T-helper 9 cell (primary cell): Measurements from ENCODE around the gene ITGB4.

Experiments
- DNase-seq: peaks from one replicate; pipeline ENCODE4 v3.0.0-alpha.2; 2020

ITGB4 gene

DNA sequence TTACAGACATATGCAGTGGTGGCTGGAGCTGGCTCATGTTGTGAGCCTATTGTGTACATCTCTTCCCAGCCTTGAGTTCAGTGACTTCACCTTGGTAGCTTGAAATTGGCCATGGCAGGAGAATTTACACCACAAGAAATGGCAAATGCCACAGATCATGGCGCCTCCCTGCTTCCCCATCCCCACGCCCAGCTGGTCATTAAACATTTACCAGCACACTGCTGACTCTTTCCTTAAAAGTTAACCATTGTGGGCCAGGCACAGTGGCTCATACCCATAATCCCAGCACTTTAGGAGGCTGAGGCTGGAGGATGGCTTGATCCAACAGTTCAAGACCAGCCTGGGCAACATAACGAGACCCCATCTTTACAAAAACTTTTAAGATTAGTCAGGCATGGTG is 22.6 kb upstream of the ITGB4 start:
- no peak for DNase-seq

DNA sequence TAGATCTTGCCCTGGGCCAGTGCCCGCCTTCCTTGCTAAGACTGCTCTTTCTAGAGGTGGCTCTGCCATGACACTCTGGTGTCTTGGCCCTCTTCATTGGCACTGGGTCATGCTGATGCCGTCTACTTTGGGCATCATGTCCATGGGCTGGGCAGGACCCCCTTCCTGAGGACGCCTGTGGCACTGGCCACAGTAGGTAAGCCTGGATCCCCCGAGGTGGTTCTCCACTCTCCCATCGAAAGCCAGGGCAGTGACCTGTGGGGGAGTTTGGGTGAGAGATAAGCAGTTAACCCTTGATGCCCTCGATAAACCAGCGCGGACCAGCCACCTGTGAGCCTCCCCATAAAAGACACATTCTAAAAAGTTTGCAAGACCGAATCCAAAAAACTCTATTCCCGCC is 20.0 kb upstream of the ITGB4 start:
- DNase-seq: no peak

DNA sequence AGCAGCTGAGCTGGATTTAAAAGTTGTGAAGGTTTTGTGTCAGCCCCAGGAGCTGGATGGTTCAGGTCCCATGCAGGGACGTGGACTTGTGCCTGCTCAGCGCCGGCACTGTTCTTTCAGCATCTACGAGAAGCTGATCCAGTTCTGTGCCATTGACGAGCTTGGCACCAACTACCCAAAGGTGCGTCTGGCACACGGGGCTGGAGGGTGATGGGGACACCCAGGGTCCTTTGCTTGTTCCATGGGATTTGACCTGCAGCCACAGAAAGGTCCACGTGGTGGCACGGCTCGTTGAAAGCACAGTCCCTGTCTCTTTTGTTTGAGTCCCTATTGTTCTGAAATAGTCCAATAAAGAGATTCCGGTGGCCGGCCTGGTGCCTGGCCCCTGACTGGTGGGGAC is 18.1 kb upstream of the ITGB4 start:
- DNase-seq: no peak

GRCh38 chr17:75703591-75703990 is 17.7 kb upstream of the ITGB4 start:
- no peak for DNase-seq

DNA sequence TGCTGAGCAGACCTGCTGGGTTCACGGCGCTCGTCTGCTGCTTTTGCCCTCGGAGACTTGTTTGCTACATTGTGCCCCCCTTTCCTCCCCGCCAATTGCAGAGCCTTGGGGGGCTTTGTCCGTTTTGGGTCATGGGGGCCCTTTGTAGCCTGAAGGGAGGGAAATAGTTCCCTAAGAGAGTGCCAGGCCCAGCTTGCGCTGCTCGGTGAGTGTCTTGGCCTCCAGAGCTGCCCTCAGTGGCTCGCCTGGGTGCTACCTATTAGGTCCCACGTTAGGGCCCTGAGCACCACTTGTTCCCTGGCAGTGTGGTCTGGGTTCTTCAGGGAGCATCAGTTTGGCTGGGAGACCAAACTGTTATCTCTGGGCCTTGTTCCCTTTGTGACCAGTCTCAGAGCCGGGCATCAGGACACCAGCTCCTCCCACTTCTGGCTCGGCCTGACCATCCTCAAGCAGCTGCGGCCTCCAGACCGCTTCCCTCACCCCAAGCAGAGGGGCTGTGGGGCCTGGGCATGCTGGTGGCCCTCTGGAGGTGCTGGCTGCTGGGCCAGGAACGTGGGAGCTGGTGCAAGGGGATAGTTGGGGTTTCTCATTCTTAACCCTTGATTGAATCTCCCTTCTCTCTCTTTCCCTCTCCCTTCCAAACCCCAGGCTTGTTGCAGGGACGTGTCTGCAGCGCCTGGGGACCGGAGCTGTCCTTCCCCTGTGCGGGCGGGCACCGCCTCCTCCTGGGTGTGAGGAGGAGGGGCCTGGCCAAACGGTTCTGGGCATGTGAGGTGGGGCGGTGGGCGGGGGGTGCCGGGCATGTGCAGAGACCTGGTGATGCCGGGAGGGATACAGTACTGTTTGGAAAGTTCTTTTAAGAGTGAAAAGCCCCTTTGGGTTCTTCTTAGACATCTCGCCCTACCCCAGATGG is 16.0 kb upstream of the ITGB4 start:
- no peak for DNase-seq

- no peak for DNase-seq
Measured at GRCh38 chr17:75706042-75706728, 15.1 kb upstream of the ITGB4 start.

GRCh38 chr17:75707079-75707571 is 14.1 kb upstream of the ITGB4 start:
- DNase-seq: no peak

DNA sequence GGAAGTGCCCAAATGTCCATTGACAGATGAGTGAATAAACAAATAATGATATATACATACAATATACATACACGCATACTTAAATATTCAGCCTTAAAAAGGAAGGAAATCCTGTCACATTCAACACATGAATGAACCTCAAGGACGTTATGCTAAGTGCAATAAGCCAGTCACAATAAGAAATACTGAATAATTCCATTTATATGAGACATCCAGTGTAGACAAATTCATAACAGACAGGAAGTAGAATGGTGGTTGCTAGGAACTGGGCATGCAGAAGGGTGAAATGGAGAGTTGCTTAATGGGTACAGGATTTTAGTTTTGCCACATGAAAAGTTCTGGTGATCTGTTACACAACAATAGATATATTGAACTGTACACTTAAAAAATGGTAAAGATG is 8.8 kb upstream of the ITGB4 start:
- no peak for DNase-seq

- DNase-seq: no peak
Measured at GRCh38 chr17:75719732-75720131, 1.5 kb upstream of the ITGB4 start.

GRCh38 chr17:75721463-75722011 is 278 bp downstream of the ITGB4 start:
- no peak for DNase-seq

DNA sequence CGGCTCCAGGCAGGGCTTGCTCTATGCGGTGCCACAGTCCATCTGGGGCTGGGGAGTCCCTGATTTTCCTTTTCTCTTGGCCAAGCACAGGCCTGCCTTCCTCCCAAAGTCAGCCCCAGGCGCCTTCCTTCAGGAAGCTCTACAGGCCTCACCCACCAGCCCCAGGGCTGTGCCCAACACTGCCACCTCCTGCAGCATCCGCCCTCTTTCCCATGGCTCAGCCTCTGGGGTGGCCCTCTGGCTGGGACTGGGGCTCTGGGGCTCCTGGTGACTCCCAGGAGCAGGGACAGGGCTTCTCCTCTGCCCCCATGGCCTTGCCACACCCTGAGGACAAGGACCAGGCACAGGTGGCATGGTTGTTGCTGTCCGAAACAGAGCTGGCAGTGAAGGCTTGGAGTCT is 817 bp downstream of the ITGB4 start:
- no peak for DNase-seq

- no peak for DNase-seq
Measured at GRCh38 chr17:75722542-75723095, 1.4 kb downstream of the ITGB4 start.

DNA sequence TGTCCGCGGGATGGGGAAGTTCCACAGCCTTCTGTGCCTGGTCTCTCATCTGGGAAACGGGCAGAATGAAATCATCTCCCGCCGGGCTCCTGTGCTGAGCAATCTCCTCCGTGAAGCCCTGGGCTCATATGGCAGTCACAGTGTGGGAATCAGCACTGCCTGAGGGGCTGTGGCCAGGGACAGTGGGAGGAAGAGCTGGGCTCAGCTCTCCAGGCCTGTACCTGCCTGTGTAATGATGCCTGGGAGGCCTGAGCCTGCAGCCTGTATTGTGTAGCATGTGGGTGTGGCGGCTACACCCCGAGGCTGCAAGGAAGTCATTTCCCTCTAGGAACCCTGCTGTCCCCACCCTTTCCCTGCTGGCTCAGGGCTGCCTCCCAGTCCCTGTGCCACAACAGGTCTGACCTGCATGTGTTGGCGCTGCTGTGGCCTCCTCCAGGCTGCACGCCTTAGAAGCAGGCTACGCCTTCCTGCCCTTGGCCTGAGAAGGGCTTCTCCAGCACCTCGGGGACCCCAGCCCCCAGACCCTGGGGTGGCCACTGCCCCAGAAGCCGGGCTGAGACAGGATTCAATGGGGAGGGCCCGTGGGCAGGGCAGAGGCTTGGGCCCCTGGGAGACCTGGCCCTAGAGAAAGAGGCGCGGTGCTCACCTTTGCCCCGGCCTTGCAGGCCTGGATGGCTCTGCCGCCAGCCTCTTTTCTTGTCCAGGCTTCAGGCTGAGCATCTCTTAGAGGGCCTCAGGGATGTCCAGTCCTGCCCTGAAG is 2.1 kb downstream of the ITGB4 start:
- no peak for DNase-seq

- DNase-seq: no peak
Measured at GRCh38 chr17:75724016-75725003, 3.1 kb downstream of the ITGB4 start.

- DNase-seq: no peak
Measured at GRCh38 chr17:75725504-75725903, 4.2 kb downstream of the ITGB4 start.

GRCh38 chr17:75727391-75727790 is 6.1 kb downstream of the ITGB4 start:
- no peak for DNase-seq

DNA sequence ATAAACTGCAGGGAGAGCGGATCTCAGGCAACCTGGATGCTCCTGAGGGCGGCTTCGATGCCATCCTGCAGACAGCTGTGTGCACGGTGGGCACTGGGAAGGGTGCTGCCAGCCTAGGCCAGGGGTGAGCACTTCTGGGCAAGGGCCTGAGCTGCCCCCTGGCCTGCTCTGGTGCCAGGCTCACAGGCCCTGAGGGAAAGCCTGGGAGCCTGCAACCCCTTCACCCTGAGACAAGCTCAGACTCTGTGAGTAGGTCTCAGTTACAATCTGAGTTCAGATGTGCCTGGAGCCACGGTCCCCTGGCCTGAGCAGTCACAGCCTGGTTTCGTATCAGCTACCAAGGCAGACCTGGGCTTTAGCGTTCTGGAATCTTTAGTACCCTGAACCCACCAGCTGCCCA is 8.1 kb downstream of the ITGB4 start:
- no peak for DNase-seq

- DNase-seq: no peak
Measured at GRCh38 chr17:75730065-75730464, 8.8 kb downstream of the ITGB4 start.

DNA sequence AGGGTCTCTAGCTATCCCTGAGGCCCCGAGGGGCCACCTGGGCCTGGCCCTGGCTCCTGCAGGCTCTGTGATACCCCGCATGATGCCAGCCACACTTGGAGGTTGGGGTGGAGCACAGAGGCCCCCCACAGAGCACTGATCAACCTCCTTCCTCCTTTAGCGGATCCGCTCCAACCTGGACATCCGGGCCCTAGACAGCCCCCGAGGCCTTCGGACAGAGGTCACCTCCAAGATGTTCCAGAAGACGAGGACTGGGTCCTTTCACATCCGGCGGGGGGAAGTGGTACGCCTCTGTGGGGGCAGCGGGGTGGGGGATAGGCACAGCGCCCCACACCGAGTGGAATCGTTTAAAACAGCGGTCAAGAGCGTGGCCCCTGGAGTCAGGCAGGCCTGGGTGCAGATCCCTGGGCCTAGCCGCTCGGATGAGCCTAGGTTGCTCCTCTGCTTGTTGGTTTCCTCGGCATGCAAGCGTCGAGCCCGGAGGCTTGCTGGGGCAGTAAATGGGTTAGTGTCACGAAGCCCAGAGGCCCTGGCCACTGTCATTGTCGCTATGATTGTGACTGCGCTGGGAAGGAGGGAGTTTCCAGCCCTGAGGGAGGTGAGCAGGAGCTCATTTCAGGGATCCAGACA is 9.9 kb downstream of the ITGB4 start:
- no peak for DNase-seq

- DNase-seq: no peak
Measured at GRCh38 chr17:75731716-75732498, 10.6 kb downstream of the ITGB4 start.
